Glomerular visceral epithelial cell (primary cell): Measurements from ENCODE around the gene PACSIN1.

ENCODE experiments used
- DNase-seq: peaks from one replicate; pipeline ENCODE4 v3.0.0-alpha.2; 2016; ENCODE audit errors: extremely low spot score

The PACSIN1 gene

DNA sequence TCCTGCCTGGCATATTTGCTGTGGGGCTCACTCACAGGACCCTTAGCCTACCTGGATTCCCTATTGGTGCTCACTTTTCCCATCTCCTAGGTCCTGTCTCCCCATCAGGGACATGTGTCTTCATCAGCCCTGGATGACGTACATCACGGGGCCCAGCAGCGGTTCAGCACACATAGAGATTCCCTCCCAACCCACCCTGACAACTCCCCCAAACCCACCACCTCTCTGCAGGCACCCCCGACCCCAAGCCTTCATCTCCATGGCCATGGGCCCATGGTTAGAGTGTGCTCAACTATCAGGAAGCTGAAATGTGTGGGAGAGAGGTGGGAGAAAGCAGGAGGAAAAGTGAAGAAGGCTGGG is 115.7 kb downstream of the PACSIN1 start:
- DNase-seq, result no peak

DNA sequence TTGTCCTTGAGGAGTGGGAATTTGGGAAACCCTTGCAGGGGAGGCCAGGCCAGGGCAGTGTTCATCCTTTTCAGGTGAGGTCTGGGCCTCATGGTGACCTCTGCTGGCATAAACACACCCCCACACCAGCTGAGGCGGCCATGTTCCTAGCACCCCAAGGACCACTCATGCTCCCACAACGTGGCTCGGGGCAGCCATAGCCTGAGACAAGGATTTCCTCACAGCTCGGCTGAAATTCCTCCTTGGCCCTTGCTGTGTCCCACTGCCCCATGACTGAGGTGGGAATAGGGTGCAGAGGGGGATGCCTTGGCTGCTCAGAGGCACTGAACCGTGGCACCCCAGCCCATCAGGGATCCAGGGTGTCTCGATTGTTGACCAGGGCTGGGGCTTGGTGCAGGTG is 117.6 kb downstream of the PACSIN1 start:
- DNase-seq, result no peak

- no peak for DNase-seq
Observed at GRCh38 chr6:34583861-34584604, 118.2 kb downstream of the PACSIN1 start.

DNA sequence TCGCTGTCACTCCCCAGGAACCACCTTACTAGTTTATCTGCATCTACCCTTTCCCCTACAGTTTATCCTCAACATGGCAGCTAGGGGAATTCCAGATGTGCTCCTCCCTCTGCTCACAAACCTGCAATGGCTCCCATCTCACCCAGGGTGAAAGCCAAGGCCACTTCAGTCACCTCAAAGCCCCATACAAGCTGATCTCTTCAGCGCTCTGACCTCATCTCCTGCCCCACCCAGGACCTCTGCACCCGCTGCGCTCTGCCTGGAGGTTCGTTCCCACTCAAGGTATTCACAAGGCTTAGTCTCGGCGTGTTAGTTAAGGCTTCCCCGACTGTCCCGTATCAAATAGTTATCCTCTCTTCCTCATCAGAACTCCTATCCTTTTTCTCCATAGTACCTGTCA is 118.8 kb downstream of the PACSIN1 start:
- no peak for DNase-seq
